GM12864 (cell line): ENCODE data around the gene RNU2-1.

ENCODE experiments used
- DNase-seq: peaks from one replicate; pipeline ENCODE4 v3.0.0-alpha.2; 2011; ENCODE audit warnings: low read depth
- H3K4me3 ChIP-seq: 2 replicates; pipeline ENCODE4 v1.5.1; 2011; ENCODE audit warnings: mild to moderate bottlenecking, low read depth, low read length, control low read depth
- CTCF ChIP-seq: IDR thresholded peaks from 2 replicates; pipeline ENCODE4 v1.5.1; 2011; ENCODE audit warnings: low read depth, mild to moderate bottlenecking, moderate library complexity, low read length, control low read depth, inconsistent platforms; ENCODE audit errors: missing control alignments

Gene RNU2-1

GRCh38 chr17:43224146-43224705 lies 9.6 kb downstream of the RNU2-1 start:
- TF ChIP-seq CTCF: no peak
- no peak overlapping the region for H3K4me3 ChIP-seq
- no peak for DNase-seq

- no peak for TF ChIP-seq CTCF
- no peak for DNase-seq
- no peak overlapping the region for H3K4me3 ChIP-seq
Observed at GRCh38 chr17:43220511-43221125, 13.2 kb downstream of the RNU2-1 start.

GRCh38 chr17:43219746-43220380 lies 13.9 kb downstream of the RNU2-1 start:
- no peak for TF ChIP-seq CTCF
- H3K4me3 ChIP-seq: no peak overlapping the region
- DNase-seq: no peak

- no peak for DNase-seq
- TF ChIP-seq CTCF: no peak
- H3K4me3 ChIP-seq: no peak overlapping the region
Observed at GRCh38 chr17:43219001-43219400, 14.8 kb downstream of the RNU2-1 start.

GRCh38 chr17:43217614-43218087 lies 16.1 kb downstream of the RNU2-1 start:
- TF ChIP-seq CTCF: no peak
- H3K4me3 ChIP-seq: no peak overlapping the region
- no peak for DNase-seq

- DNase-seq: no peak
- TF ChIP-seq CTCF: no peak
- H3K4me3 ChIP-seq: no peak overlapping the region
Observed at GRCh38 chr17:43216762-43217613, 16.8 kb downstream of the RNU2-1 start.
